NCI-H187 treated with DMSO at 0.1 percent for 48 hours (cell line): Measurements from ENCODE around the gene RSRC1.
"Not testable (repeated sequence)": the region's sequence is repeated elsewhere in the genome, so short reads cannot be mapped to it uniquely, and the experiment has no call there.

Source experiments
- DNase-seq: peaks from one replicate; lab custom pipeline; 2025; lab: John Stamatoyannopoulos, UW

Gene RSRC1

DNA sequence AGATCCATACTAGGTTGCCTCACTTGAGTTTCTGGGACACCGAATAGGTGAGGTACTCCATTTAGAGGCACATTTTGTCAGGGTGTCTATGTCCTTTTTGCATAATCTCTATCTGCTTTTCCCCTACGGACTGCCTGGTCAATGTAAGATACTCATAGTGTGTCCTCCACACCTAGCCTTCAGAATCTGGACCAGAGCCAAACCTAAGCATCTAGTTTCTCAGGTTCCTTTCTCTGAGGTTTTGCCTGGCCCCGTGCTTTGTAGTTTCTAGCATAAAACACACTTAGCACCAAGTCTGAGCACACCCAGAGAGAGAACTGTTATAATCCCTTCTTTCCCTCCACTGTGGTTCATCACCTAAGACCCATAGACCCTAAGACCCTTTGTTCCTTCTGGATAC, 355.2 kb downstream of the RSRC1 start:
- no peak for DNase-seq

DNA sequence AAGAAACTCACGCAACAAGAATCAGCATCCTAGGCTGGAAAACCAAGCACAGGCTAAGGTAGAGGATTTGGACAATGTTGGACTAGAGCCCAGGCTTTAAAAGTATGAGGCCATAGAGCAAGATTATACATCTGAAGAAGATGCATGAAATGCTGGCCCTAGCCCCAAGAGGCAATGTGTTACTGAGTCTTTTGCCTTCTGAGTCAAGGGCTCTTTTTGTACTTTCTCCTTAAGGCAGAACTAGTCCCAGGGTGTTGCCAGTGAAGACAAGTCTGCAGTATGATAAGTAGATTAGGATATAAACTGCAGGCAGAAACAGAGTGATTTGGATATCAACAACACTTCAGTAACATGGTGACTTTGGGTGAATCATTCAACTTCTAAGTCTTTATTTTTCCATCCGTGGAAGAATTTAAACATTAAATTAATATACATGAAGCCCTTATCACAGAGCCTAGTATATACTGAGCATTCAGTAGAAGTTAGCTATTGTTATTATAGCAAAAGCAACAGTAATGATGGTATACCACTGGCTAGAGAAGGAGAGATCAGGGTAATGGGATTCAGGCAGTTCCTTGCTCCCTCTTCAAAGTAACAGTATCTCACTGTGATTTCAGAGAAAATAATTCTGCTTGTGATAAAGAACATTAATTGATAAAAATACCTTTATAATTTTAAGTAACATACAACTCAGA, 361.2 kb downstream of the RSRC1 start:
- DNase-seq = no peak

DNA sequence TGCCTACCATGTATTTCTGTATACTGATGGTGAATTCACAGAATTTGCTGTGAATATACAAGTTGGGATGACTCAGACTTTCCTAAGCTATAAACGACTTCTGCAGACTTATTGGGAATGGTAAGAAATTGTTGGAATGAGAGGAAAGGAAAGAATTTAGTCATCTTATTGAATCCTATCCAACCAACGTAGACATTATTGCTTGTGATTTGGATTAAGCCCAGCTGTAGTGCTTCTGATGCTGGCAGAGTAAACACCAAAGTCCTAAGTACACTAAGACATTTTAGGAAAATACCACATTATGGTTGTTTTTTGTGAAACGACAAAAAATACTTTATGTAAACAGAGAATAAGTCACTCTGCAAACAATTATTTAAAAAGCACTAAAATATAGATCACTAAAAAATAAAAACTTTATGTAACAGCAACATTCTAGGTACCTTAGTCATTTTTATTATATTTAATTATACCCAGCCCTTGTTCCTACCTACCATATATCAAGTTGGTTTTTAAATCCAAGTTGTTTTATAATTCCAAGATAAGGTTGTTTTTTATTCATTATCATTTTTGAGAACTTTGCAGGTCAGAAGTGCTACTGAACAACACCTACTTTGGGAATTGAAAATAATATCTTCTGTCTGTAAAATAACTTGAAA, 361.9 kb downstream of the RSRC1 start:
- DNase-seq = no peak

GRCh38 chr3:158479051-158479450, 369.2 kb downstream of the RSRC1 start:
- no peak for DNase-seq

GRCh38 chr3:158483701-158484235, 373.9 kb downstream of the RSRC1 start:
- DNase-seq = no peak

DNA sequence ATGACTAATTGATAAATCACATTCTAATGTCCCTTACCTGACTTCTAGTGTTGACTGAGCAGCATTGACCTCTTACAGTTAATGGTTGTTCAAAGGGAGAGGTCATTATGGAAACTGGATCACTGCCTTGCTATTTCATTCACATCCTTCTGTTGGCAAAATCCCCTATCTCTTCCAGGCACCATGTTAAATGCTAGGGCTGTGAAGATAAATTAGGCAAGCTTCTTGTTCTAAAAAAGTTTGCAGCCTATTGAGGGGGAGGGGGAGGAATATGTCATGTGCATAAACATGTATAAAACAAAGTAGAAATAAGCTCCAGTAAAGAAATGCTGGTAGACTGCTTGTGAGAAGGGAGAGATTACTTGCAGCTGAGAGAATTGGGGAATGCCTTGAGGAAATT, 376.3 kb downstream of the RSRC1 start:
- DNase-seq = no peak

DNA sequence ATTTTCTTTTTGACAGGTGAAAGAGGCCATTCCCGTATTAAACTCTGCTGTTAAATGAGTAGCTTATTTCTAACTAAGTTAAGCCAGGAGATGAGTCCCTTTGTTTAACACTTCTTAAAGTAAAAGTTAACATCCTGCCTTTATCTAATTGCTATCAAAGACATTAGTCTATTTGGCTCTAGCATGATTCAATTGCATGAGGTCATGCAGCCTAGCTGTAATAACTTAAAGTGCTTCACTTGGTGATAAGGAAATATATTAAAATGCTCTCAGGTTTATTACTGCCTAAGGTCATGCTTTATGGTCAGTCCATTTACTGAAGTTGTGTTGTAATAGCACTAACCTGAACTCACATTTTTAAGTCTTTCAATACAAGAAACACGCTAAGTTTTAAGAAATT, 378.8 kb downstream of the RSRC1 start:
- DNase-seq = no peak

- no peak for DNase-seq
These were observed 379.3 kb downstream of the RSRC1 start for GRCh38 chr3:158489181-158489580.

GRCh38 chr3:158491968-158492367, 382.1 kb downstream of the RSRC1 start:
- no peak for DNase-seq

DNA sequence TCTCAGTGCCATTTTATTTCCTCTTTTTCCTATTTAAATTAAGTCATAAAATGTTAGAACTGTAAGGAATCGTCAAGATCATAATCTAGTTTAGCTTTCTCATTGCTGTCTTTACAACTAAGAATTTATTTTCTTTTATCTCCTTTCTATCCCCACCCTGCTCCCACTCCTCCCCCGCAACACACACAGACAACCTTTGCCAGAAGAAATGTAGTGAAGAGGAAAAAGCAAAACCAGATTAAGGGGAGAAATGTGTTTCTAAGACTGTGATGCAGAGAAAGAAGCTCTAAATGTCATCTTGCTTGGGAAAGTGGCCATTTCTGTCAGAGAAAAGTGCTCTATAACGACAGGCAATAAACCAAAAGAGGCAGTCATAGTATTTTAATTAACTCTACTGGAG, 382.8 kb downstream of the RSRC1 start:
- no peak for DNase-seq

DNA sequence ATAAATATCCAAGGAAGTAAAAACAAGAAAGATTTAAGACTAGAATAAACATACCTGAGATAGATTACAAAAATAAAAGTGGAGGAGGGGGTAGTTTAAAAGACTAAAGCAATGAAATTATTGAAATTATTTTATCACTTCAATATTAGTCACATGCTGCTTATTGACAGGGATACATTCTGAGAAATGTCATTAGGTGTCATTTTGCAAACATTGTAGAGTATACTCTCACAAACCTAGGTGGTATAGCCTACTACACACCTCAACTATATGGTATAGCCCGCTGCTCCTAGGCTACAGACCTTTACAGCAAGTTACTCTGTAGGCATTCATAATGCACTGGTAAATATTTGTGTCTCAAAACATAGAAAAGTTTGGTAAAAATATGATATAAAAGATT, 384.0 kb downstream of the RSRC1 start:
- no peak for DNase-seq

GRCh38 chr3:158494673-158495072, 384.8 kb downstream of the RSRC1 start:
- no peak for DNase-seq

- not testable (repeated sequence) for DNase-seq
These were observed 385.6 kb downstream of the RSRC1 start for GRCh38 chr3:158495398-158495902.

GRCh38 chr3:158505117-158505516, 395.2 kb downstream of the RSRC1 start:
- DNase-seq = no peak

GRCh38 chr3:158506456-158506855, 396.6 kb downstream of the RSRC1 start:
- no peak for DNase-seq

DNA sequence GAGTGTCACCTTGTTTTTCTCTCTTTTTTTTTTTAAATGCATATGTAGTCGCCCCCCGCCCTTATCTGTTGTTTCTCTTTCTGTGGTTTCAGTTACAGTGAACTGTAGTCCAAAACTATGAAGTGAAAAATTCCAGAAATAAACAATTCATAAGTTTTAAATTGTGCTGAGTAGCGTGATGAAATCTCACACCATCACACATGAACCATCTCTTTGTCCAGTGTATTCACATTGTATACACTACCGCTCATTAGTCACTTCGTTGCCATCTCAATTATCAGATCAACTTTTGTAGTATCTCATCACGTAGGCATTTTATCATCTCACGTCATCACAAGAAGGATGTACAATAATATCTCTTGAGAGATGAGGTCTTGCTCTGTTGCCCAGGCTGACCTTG, 398.6 kb downstream of the RSRC1 start:
- no peak for DNase-seq

DNA sequence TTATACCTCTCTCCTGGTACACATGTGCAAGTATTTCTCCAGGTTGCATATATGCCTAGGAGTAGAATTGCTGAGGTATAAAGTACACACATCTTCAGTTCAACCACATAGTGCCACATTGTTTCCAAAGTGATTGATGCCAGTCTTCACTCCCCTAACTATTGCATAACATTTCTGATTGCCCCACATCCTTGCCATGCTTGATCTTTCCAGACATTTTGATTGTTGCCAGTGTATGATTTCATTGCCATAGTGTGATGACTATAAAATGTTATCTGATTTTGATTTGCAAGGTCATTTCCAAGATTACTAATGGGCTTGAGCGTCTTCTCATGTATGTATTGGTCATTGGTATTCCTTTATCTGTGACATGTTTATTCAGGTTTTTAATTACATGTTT, 400.0 kb downstream of the RSRC1 start:
- DNase-seq = no peak

DNA sequence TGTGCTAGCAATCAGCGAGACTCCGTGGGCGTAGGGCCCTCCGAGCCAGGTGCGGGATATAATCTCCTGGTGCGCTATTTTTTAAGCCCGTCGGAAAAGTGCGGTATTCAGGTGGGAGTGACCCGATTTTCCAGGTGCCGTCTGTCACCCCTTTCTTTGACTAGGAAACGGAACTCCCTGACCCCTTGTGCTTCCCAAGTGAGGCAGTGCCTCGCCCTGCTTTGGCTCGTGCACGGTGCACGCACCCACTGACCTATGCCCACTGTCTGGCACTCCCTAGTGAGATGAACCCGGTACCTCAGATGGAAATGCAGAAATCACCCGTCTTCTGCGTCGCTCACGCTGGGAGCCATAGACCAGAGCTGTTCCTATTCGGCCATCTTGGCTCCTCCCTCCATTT, 406.8 kb downstream of the RSRC1 start:
- not testable (repeated sequence) for DNase-seq

- DNase-seq = no peak
These were observed 409.9 kb downstream of the RSRC1 start for GRCh38 chr3:158519776-158520175.

GRCh38 chr3:158520433-158520832, 410.5 kb downstream of the RSRC1 start:
- DNase-seq = no peak

- DNase-seq = no peak
These were observed 412.6 kb downstream of the RSRC1 start for GRCh38 chr3:158522221-158523136.

DNA sequence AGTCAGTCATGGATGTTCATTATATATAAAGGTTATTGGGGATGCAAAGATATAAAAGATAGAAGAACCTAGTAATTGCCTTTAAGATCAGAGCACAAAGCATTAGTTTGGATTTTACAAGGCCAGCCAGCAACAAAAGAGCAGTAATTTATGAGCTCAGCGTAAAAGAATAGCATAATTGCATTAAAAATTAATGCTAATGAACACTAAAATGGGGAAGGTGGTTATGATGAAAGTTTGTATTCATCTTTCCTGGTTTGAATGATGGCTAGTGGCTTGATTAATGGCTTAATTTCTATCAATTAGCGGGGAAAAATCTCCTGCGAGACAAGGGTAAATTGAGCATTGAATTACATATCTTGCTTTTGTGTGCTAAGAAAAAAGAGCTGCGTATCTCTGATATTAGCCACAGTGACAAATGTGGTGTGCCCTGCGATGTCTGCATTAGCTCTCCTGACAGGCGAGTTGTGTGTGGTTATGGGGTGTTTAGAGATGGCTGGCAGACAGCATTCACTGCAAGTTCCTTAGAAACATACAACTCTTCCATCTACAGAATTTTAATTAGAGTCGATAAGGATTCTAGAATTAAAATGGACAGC, 418.3 kb downstream of the RSRC1 start:
- DNase-seq = no peak
